HG02571 (cell line): ENCODE results near the gene TMEM238.
"Not testable (repeated sequence)": the region's sequence is repeated elsewhere in the genome, so short reads cannot be mapped to it uniquely, and the experiment has no call there.

ENCODE experiments used
- ATAC-seq: cut with Tn5 transposase; IDR thresholded peaks from one replicate; pipeline ENCODE4 v1.9.1; 2021; ENCODE audit warnings: mild to moderate bottlenecking, moderate library complexity; ENCODE audit not compliant: unreplicated experiment

The TMEM238 gene

GRCh38 chr19:55341595-55342531 is 42.2 kb downstream of the TMEM238 start:
- no peak for ATAC-seq

DNA sequence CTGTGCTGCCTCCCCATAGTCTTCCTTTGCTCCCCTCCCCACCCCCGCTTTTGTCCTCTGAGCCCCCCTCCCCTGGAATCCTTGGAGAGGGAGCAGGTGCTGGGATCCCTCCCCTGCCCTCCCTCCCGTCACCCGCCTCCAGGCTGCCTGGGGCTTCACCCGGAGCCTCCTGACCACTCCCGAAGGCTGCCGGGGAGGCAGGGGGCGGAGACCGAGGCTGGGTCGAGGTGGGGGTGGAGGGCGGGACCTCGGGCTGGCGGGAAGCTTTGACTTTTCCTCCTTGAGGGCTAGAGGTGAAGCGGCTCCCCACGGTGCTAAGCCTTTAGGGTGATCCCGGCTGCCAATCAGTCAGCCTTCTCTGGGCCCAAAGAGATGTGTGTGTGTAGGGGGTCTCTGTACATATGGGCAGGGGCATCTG is 42.9 kb downstream of the TMEM238 start:
- no peak for ATAC-seq

DNA sequence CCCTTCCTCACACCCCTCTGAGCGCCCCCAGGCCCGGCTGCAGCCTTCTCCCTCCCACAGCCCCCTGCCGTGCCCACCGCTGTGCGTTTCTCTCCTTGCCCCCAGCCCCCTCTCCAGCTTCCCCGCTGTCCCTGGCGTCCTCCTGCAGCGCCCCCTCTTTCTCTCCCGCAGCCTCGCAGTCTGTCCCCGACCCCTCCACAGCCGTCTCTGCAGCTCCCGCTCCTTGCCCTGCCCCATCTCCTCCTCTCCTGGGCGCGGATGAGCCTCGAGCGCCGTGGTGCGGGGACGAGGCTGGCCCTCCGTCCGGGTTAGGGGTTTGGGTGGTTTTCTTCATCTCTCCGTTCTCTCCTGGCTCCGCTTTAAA is 43.3 kb downstream of the TMEM238 start:
- ATAC-seq, result no peak

DNA sequence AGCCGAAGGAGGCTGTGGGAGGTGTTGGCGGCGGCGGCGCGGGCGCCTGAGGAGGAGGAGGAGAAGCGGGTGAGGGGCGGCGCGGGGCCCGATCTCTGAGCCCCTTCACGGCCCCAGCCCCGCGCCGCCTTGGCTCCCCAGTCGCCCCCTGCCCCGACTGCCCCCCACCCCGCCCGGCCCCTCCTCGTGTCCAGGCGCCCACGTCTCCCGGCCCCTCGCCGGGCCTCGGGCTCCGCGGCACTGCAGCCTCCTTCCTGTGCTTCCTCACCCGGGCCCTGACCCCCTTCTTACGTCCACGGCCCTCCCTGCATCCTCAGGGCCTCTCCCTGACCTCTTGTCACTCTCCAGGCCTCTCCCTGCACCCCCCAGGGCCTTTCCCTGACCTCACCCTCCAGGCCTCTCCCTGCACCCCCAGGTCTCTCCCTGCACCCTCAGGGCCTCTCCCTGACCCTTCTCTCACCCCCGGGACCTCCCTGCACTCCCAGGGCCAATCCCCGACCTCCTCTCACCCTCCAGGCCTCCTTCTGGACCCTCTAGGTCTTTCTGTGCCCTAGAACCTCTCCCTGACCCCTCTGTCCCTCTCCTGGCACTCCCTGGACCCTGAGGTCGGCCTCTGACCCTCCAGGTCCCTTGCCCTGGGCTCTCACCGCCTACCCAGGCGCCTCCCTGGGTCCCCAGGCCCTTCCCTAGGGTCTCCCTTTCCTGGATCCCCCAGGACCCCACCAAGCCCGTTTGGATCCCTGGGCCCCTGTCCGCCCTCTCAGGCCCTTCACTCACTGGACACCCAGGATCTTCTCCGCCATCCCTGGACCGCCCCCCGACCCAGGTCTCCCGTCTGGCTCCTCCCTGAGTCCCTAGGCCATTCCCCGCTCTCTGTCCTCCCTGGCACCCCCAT is 44.0 kb downstream of the TMEM238 start:
- ATAC-seq, result no peak

- peak; percentile 84 for ATAC-seq
These were observed 44.8 kb downstream of the TMEM238 start, which contains the start of gene KMT5C for GRCh38 chr19:55339105-55339888. Gene KMT5C, plus strand, starts transcription at chr19:55339876. Its CDS starts 2,061 bp downstream, at chr19:55341937.

DNA sequence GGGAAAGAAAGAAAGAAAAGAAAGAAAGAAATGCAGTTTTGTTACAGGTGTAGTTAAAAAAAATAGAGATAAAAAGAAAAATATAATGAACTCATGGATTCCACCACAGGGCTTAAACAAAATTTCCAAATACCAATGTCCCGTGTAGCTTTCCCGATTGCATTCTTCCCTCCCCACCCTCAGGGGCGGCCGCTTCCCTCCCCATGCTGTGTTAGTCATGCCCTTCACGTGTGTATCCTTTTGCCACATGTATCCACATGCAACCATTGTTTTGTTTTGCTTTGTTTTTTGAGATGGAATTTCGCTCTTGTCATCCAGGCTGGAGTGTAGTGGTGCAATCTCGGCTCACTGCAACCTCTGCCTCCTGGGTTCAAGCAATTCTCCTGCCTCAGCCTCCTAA is 48.0 kb downstream of the TMEM238 start:
- no peak for ATAC-seq

DNA sequence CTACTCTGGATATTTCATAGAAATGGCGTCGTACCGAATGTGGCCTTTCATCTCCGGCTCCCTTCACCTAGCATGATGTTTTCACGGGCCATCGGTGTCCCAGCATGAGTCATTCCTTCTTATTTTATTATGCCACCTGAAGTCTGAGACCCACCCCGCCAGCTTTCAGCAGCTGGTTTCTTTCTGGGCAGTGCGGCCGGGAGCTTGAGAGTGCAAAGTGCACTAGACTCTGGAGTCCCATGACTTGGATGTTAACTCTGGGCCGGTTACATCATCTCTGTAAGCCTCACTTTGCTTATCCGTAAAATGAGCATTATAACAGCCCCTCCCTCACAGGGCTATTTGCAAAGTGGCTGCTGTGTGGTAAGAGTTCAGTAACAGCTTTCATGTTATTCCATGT is 50.2 kb downstream of the TMEM238 start:
- ATAC-seq, result no peak

DNA sequence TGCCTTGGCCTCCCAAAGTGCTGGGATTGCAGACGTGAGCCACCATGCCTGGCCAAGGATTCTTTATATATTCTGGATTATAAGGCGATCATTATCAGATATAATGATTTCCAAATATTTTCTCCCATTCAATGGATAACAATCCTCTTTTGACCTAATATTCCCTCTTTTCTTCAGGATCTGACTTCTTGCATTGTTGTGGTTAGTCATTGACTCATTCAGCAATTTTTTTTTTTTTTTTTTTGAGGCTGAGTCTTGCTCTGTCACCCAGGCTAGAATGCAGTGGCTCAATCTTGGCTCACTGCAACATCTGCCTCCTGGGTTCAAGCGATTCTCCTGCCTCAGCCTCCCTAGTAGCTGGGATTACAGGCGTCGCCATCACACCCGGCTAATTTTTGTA is 54.3 kb downstream of the TMEM238 start:
- not testable (repeated sequence) for ATAC-seq
